ENCODE results near the gene ZNF560.

ZNF560 gene

GRCh38 chr19:9435279-9436268 is 62.8 kb downstream of the ZNF560 start, which contains the start of gene ZNF266:
Gene ZNF266 (minus strand): TSS chr19:9435573. CDS start chr19:9420089, 15,484 bp downstream.
- peak; percentile 85 to 94 for DNase-seq

GRCh38 chr19:9431475-9431874 is 66.9 kb downstream of the ZNF560 start:
- peak in 1 of 2 donors; percentile 66 for DNase-seq

- DNase-seq: no peak
These were observed 68.0 kb downstream of the ZNF560 start for GRCh38 chr19:9430444-9430843.

- no peak for DNase-seq
These were observed 70.5 kb downstream of the ZNF560 start for GRCh38 chr19:9427941-9428340.
